GM10847 (cell line): ENCODE data around the gene PTCHD4.

Experiments used
- POLR2A ChIP-seq: IDR thresholded peaks from 2 replicates; pipeline ENCODE4 v1.6.1; 2011; ENCODE audit not compliant: insufficient read length; ENCODE audit errors: extremely low read depth

The PTCHD4 gene

DNA sequence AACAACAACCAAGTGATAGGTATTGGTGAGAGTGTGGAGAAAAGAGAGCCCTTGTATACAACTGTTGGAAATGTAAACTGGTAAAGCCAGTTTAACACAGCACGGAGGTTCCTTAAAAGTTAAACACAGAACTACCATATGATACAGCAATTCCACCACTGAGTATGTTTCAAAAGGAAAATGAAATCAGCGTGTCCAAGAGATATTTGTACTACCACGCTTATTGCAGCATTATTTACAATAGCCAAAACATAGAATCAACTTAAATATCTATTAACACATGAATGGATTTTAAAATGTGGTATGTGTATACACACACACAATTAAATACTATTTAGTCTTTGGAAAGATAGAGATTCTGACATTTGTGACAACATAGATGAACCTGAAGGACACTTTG, 1.1 kb downstream of the PTCHD4 start:
- no peak for TF ChIP-seq POLR2A

DNA sequence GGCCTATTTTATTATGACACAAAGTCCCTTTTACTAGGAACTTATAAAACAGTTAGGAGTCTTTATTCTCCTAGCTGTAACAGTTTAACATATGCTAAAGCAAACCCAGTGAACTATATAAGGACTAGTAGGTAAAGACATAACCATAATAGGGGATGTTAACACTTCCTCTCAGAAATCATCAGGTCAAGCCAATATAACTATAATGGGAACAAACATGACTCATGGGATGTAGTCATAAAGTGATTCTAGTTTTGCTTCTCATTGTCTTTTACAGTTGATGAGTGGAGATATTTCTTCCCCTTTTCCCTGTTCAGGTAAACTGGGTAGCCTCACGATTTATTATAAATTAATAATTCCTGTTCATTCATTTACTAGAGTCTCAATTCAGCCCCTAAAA, 9.7 kb downstream of the PTCHD4 start:
- no peak for TF ChIP-seq POLR2A

DNA sequence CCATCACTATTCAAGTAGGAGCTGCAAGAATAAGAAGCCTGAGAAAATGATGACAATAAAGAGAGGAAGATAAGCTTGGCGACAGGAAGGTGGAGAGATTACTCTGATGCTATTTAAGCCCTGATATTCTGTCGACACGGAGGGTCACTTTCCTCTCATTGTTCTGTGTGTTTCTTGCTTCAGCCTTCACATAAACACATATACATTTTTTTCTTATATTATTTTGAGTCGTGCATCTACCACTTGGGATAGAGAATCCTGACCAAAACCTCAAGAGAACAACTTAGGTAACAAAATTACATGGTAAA, 10.5 kb downstream of the PTCHD4 start:
- no peak for TF ChIP-seq POLR2A

DNA sequence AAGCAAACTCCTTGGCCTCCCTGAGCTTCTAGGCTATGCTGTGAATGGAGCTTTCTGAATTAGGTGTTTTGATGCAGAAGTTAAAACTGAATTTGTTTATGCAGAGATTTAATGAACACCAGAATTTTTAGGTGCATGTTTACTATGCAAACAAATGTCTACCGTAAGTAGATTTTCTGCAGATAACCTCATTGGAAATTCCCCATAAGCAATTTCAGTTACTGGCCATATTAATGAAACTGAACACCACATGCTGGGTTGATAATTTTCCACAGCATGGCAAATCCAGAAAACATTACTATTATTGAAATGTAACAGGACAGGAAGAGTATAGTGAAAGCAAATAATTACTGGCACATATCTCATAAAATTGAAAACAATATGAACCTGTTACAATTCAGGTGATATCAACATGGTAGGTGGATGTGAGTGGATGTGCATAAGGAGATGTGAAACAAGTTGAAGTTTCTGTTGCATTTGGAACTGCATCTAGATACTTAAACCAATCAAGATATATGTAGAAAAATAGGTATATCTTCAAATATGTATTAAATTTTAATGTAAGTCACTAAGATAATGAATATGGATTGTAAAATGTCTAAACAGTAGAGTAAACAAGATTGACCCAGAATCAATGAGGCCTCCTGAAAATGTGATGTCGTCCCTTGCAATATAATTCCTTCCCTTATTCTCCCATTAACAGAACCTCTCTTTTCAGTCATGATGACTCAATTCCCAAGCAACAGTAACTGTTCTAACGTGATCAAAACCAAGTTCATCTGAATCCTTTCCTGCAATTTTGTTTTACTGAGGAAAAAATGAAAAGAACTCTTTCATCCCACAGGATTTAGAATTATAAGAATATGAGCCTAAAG, 11.0 kb downstream of the PTCHD4 start:
- no peak for TF ChIP-seq POLR2A

DNA sequence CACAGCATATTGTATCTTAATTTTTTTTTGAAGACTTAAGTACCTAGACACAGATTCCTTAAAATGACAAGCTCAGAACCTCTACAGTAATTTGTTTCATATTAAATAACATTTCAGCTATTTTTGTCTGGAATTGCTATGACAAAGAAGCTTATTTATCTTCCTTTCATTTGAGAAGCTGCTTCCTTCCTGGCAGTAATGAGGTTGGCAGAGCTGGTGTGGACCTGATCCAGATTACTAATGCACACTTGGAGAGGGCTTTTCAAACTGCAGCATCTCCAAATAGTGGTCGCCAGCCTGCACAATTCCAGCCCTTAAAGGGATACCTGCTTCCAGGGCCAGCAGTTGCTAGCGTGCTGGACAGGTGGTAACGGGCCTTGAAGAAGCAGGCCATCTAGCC, 12.1 kb downstream of the PTCHD4 start:
- TF ChIP-seq POLR2A: no peak

DNA sequence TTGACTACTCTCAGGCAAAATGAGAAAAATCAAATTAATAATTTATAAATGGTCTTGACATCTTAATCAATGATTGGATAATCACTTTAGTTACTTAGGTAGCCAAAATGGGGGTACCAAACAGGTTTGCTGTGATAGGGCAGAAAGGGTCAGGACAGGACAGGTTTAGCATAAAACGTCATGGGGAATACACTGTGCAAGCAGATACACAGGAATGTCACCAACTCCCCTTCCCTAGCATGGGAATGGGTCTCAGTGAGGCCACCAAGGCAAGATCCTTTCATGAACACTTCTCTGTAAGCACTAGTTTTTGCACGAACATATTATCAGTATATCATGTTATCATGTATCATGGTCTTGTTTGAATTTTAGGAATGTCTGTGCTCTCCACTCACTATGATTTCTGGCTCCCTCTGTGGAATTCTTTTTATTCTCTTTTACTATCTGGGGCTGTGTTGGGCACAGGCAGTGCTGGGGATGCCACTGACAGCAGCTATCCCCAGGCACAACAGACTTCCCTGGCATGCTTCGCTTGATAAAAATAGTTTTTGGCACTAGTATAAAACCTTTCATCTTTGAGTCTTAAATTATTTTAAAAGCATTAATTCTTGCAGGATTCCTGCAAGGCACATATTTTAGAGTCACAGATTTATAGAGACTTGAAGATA, 18.3 kb downstream of the PTCHD4 start:
- no peak for TF ChIP-seq POLR2A

DNA sequence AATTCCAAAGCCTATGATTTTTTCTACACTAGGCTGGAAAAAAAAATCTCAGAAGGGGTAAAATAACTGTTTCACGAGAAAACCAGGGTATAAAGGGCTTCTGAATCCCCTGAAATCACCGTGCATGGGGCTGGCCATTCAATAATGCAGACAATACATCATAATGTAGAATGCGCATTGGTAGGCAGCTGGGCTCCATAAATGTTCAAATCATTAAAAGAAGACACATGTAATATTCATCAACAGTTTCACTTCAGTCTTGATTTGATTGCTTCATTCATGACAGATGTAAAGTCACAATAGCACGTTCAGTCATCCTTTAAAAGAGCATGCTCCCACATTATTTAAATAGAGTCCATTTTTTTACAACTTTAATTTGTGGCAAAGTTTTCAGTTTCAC, 20.5 kb downstream of the PTCHD4 start:
- TF ChIP-seq POLR2A: no peak

DNA sequence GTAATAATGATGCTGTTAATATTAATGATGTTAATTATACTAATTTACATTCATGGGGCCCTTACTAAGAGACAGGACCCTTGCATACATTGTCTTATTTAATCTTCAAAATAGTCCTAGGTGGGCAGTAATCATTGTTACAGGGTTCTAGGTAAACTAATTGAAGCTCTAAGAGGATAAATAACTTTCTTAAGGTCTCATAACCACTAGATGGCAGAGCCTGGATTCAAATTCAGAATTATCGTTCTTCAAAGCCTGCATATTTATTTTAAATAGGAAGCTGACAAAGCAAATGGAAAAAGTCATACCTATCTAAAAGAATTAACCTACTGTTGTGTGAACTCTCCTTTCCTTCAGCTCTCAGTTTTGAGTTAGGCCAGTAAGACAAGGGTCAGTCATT, 23.5 kb downstream of the PTCHD4 start:
- no peak for TF ChIP-seq POLR2A

DNA sequence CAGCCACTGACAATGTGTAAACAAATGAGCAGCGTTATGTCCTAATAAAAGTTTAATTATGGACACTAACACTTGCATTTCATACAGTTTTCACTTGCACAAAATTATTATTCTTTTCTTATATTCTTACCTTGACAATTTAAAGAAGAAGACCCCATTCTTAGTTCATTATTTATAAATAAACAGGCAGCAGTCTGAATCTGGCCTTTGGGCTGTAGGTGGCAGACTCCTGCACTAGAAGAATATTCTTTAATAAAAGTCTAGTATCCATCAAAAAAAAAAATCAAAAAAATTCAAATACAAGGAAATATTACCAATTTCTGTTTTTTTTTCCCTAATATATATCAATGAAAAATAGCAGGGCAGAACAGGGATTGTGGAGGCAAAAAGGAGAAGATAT, 24.8 kb downstream of the PTCHD4 start:
- TF ChIP-seq POLR2A: no peak

DNA sequence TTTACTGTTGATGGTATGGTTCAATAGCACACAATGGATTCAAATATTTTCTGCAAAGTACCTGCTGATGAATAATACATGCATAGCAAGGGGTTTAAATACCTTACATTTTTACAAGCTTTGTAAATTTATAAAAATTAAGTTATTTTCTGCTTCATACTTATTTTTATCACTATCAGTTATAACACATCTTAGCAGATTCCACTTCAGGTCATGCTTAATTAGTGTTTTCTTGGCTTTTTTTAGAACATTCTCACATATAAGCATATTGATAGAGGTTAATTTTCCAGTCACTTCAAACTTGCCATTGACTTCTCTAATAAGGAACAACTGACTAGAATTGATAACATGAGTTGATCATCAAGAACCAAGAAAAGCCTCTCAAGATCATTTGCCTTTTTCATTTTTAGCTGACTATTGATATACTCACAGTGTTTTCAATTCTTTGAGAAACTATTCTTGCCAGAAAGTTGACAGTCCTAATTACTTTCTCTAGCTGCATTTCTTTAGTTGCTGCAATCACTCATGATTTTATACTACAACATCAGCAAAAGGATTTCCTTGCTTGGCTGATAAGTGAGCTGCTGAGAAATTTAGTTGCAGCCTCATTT, 25.8 kb downstream of the PTCHD4 start:
- TF ChIP-seq POLR2A: no peak

DNA sequence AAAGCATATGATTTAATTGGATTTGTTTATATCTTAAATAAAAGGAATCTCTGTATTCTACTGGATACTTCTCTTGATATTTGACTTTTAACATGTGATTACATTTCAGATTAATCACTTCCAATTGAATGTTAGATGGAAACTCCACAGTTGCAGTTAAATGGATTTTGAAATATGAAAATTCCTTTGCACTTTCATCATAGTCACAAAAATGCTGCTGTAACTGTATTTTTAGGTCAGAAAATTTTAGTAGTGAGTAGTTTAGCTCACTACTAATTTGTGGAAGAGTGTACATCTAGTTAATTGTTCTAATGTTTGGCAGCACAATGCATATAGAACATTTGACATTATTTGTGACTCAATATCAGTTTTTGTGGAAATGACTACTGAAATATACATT, 26.8 kb downstream of the PTCHD4 start:
- no peak for TF ChIP-seq POLR2A

DNA sequence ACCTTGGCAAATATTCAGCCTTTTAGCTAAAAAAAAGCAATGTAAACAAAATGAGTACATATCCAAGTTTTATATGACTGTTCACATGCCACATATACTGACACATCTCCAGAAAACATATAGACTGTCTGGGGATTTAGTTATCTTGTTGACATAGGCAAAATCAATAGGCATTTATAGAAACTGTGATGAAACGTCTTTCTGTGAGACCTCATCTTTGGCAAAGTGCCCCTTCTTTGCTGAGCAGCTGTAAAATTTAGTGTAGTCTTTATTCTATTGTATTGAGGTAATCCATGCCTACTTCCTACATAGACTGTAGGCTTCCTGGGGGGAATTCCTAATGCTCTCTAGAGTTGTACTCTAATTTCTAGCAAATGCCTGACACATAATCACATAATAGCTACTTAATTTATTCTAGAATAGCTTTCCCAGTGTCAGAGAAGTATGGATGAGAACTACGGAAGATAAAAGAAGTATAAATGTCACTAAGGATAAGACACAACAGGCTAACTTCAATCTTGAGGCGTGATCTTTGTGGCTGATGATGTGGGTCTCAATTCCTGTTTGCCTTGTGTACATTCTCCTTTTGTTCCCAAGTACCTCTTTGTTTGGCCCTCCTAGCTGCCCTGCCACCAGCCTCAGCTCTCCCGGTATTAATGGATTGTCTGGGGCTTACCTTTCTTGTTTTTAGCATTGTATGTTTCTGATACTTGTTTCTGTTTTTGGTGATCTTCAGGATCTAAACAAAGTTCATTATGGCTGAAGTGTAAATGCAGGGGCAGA, 30.6 kb downstream of the PTCHD4 start:
- no peak for TF ChIP-seq POLR2A

DNA sequence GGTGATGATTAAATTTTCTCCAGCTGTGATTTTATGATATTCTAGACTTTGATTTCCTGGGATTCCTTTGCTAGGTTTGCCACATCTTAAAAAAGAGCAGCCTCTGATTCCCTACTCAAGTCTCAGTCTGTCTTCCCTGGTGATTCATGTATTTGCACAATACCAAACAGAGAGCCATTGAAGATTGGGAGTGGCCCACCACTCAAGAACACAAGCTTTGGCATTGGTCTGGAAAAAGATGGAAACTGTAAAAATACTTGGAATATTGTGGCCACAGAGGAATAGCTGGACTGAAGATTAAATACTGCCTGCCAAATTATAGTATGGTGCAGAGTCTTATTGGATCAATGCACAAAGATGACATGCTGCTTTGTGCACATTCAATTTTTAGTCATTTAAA, 32.9 kb downstream of the PTCHD4 start:
- TF ChIP-seq POLR2A: no peak

DNA sequence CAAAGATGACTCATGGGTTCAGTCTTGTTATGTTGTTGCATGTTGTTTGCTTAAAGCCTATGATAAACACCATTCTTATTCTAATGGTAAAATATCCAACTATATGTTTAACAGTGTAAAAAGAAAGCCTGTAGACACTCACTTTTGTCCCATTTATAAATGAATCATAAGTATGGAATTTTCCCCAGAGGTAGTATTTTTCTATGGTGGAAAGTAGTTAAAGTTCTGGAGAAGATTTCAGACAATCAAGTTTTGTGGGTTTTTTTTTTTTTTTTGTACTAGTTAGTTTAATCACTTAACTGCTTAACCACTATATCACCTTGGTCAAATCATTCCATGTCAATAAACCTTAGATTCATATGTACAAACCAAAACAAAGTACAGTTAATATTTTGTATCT, 35.8 kb downstream of the PTCHD4 start:
- TF ChIP-seq POLR2A: no peak

DNA sequence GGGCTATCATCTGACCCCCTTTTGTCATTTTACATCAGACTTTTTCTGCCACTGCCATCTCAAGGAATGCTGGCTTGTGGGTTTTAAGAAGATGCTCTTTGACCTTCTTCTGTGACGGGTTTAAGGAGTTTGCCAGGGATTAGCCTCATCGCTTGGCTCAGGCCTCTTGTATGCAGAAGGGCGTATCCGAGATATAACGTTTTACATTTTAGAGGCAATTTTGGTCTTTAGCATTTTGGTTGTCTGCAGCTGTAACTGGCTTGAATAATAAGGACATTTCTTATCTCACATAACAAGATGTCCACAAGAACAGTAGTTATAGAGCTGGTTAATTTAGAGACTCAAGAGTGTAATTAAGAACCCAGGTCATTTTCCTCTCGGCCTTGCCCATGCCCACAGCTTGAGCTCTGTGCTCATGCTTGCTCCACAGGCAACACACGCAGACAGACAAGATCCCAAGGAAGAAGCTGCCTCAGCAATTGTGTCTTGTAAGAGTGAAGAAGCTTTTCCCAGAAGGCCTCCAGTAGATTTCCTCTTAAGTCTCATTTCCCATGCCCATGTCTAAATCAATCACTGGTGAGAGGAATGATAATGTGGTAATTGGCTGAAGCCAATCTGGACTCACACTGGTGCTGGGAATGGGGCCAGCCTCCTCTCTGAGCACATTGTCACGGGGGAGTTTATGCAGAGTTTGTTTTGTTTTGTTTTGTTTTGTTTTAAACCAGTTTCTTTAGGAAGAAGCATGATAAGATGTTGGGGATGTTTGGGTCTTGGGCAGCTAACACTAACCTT, 36.8 kb downstream of the PTCHD4 start:
- TF ChIP-seq POLR2A: no peak

DNA sequence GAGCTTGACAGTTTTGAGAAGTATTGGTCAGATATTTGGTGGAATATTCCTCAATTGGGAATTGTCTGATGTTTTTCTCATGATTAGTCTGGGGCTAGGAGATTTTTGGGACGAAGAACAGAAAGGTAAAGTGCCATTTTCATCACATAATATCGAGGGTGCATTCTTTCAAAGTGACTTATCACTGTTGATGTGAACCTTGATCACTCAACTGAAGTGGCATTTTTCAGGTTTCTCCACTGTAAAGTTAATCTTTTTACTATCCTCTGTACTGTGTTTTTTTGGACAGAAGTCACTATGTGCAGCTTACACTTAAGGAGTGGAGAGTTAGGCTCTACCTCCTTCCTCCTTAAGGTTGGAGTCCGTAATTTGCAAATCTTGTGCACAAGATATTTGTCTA, 39.2 kb downstream of the PTCHD4 start:
- TF ChIP-seq POLR2A: no peak

DNA sequence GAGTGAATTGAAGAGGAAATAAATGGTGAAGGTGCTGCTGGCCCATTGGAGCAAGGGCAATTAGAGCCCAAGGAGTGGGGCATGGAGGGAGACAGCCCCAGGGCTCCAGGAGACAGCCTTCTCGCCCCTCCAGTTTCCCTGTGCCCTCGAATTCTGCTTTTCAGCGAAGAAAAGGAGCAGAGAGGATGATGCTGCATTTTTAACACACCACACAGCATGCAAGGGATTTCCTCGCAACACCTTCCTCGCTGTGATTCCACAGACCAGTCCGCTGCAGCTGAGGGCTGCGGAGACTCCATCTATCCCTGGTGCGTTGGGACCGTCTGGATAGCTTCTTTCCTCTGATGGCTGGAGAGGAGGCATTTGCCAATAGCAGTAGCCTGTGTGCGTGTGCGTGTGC, 41.7 kb downstream of the PTCHD4 start:
- no peak for TF ChIP-seq POLR2A
